H1 (cell line): ENCODE results near the gene CEMIP2. TPM values are rescaled to one million over a fixed set of nuclear protein-coding genes. Genes with fewer than 3 reads are reported as not detected.

Experiments
- CTCF ChIA-PET: fragments of 300-600 bp; sonication (Branson Sonifier 250); formaldehyde crosslinking; loops from one replicate; lab custom pipeline; 2021; ENCODE audit not compliant: partially characterized antibody; lab: Charles Lee
- POLR2A ChIA-PET: fragments of 300-600 bp; sonication (Branson Sonifier 250); formaldehyde crosslinking; loops from one replicate; lab custom pipeline; 2021; ENCODE audit warnings: inconsistent platforms; ENCODE audit not compliant: partially characterized antibody; lab: Charles Lee
- DNase-seq, 2 experiments: peaks; one replicate each; pipeline versions ENCODE4 v3.0.0 to v3.0.0-alpha.2; 2010 to 2022; ENCODE audit warnings: low spot score in 2 of 2, low read depth in 1 of 2, mixed read lengths in 1 of 2
- FAIRE-seq: peaks from 2 replicates; lab custom pipeline; 2011; peaks lifted over from hg19 to GRCh38; lab: Jason Lieb, UNC
- H2AFZ ChIP-seq: 2 replicates; pipeline ENCODE4 v1.8.1; 2012; ENCODE audit warnings: low read length, inconsistent platforms
- H2AK5ac ChIP-seq: 2 replicates; pipeline ENCODE4 v1.6.1; 2013; ENCODE audit warnings: low read depth, low read length
- H2BK120ac ChIP-seq: replicated peaks from 2 replicates; pipeline ENCODE3; 2013; ENCODE audit warnings: low read depth, low read length, inconsistent platforms
- H2BK12ac ChIP-seq: 2 replicates; pipeline ENCODE4 v1.6.1; 2013; ENCODE audit warnings: low read depth, low read length
- H2BK15ac ChIP-seq: 2 replicates; pipeline ENCODE4 v1.6.1; 2013; ENCODE audit warnings: low read length
- H2BK20ac ChIP-seq: 2 replicates; pipeline ENCODE4 v1.6.1; 2013; ENCODE audit warnings: low read length
- H2BK5ac ChIP-seq: 2 replicates; pipeline ENCODE4 v1.6.1; 2013; ENCODE audit warnings: low read depth, low read length
- H3K14ac ChIP-seq: 2 replicates; pipeline ENCODE4 v1.6.1; 2013; ENCODE audit warnings: inconsistent platforms; ENCODE audit not compliant: insufficient read length
- H3K18ac ChIP-seq: 2 replicates; pipeline ENCODE4 v1.6.1; 2013; ENCODE audit warnings: low read length; ENCODE audit errors: extremely low read depth
- H3K23ac ChIP-seq: 2 replicates; pipeline ENCODE4 v1.6.1; 2013; ENCODE audit warnings: inconsistent platforms; ENCODE audit not compliant: insufficient read length
- H3K23me2 ChIP-seq: 2 replicates; pipeline ENCODE4 v1.6.1; 2013; ENCODE audit warnings: low read depth, low read length
- H3K27ac ChIP-seq: 2 replicates; pipeline ENCODE4 v1.6.1; 2011; ENCODE audit warnings: low read depth, low read length, inconsistent platforms
- H3K27me3 ChIP-seq, 4 experiments: replicated peaks in 1 of 4; 1 replicate in 1 of 4; 2 replicates in 3 of 4; pipeline versions ENCODE4 v1.6.1 to v1.8.1; 2011 to 2013; ENCODE audit warnings: low read length in 3 of 4, mild to moderate bottlenecking in 3 of 4, inconsistent platforms in 2 of 4, mixed read lengths in 2 of 4, moderate library complexity in 1 of 4; ENCODE audit not compliant: control insufficient read depth in 3 of 4, insufficient read depth in 3 of 4; ENCODE audit errors: extremely low read depth in 1 of 4
- H3K36me3 ChIP-seq, 4 experiments: 2 replicates each; pipeline versions ENCODE4 v1.6.1 to v1.8.1; 2011 to 2013; ENCODE audit warnings: mild to moderate bottlenecking in 4 of 4, low read length in 3 of 4, moderate library complexity in 2 of 4, control low read depth in 1 of 4, inconsistent platforms in 1 of 4; ENCODE audit not compliant: insufficient read depth in 4 of 4, control insufficient read depth in 2 of 4
- H3K4ac ChIP-seq: replicated peaks from 2 replicates; pipeline ENCODE3; 2013; ENCODE audit warnings: low read length, low read depth, mixed read lengths, inconsistent platforms; ENCODE audit not compliant: insufficient read length
- H3K4me1 ChIP-seq, 4 experiments: replicated peaks in 1 of 4; 1 replicate in 1 of 4; 2 replicates in 3 of 4; pipeline versions ENCODE4 v1.6.1 to v1.8.1; 2011 to 2013; ENCODE audit warnings: low read length in 3 of 4, inconsistent platforms in 2 of 4, mixed read lengths in 1 of 4; ENCODE audit not compliant: insufficient read depth in 4 of 4, control insufficient read depth in 3 of 4
- H3K4me2 ChIP-seq, 2 experiments: 2 replicates each; pipeline versions ENCODE4 v1.6.1 to v1.8.1; 2011 to 2013; ENCODE audit warnings: low read depth in 2 of 2, low read length in 2 of 2, control low read depth in 1 of 2, inconsistent platforms in 1 of 2, mild to moderate bottlenecking in 1 of 2; ENCODE audit not compliant: insufficient read depth in 1 of 2
- H3K4me3 ChIP-seq, 4 experiments: fragments of 200-600, 300-600 bp in 1 of 4; sonication (generic), shearing (Covaris generic), sonication (Bioruptor Twin) in 1 of 4; 2 replicates each; pipeline versions ENCODE4 v1.5.1 to v1.8.1; 2011 to 2016; ENCODE audit warnings: low read length in 4 of 4, low read depth in 3 of 4, control low read depth in 2 of 4, inconsistent platforms in 2 of 4, mild to moderate bottlenecking in 2 of 4, mixed read lengths in 1 of 4, moderate library complexity in 1 of 4; ENCODE audit not compliant: insufficient read depth in 2 of 4; ENCODE audit errors: extremely low read depth in 1 of 4
- H3K56ac ChIP-seq: replicated peaks from 2 replicates; pipeline ENCODE3; 2013; ENCODE audit warnings: low read depth, mild to moderate bottlenecking, mixed read lengths, low read length, inconsistent platforms; ENCODE audit not compliant: insufficient read length
- H3K79me1 ChIP-seq: 2 replicates; pipeline ENCODE4 v1.6.1; 2013; ENCODE audit warnings: low read depth, low read length, control low read depth
- H3K79me2 ChIP-seq, 2 experiments: 2 replicates each; pipeline versions ENCODE4 v1.6.1 to v1.8.1; 2012 to 2013; ENCODE audit warnings: low read length in 2 of 2, mild to moderate bottlenecking in 2 of 2, inconsistent platforms in 1 of 2; ENCODE audit not compliant: insufficient read depth in 2 of 2, control insufficient read depth in 1 of 2
- H3K9ac ChIP-seq, 4 experiments: replicated peaks in 1 of 4; 1 replicate in 1 of 4; 2 replicates in 3 of 4; pipeline versions ENCODE4 v1.6.1 to v1.8.1; 2011 to 2013; ENCODE audit warnings: low read depth in 3 of 4, low read length in 3 of 4, control low read depth in 2 of 4, mild to moderate bottlenecking in 2 of 4, moderate library complexity in 2 of 4, inconsistent platforms in 1 of 4; ENCODE audit errors: extremely low read depth in 1 of 4
- H3K9me3 ChIP-seq, 2 experiments: 2 replicates each; pipeline versions ENCODE4 v1.6.1 to v1.8.1; 2012 to 2013; ENCODE audit warnings: mild to moderate bottlenecking in 2 of 2, moderate library complexity in 2 of 2, control low read depth in 1 of 2, inconsistent platforms in 1 of 2, low read depth in 1 of 2, low read length in 1 of 2, mixed read lengths in 1 of 2; ENCODE audit not compliant: insufficient read depth in 2 of 2
- H4K20me1 ChIP-seq, 2 experiments: replicated peaks in 1 of 2; 2 replicates each; pipeline versions ENCODE3 to v1.8.1; 2011 to 2013; ENCODE audit warnings: inconsistent platforms in 2 of 2, low read length in 2 of 2, mild to moderate bottlenecking in 1 of 2; ENCODE audit not compliant: insufficient read depth in 2 of 2, control insufficient read depth in 1 of 2
- H4K5ac ChIP-seq: 2 replicates; pipeline ENCODE4 v1.6.1; 2013; ENCODE audit warnings: low read length, low read depth, mixed read lengths, inconsistent platforms; ENCODE audit not compliant: insufficient read length
- H4K8ac ChIP-seq: 2 replicates; pipeline ENCODE4 v1.8.0; 2013; ENCODE audit warnings: mild to moderate bottlenecking, moderate library complexity, low read length, inconsistent platforms; ENCODE audit not compliant: insufficient read depth; ENCODE audit errors: extremely low read depth
- H4K91ac ChIP-seq: replicated peaks from 2 replicates; pipeline ENCODE3; 2013; ENCODE audit warnings: low read length, mixed read lengths, inconsistent platforms; ENCODE audit not compliant: insufficient read length
- KDM1A ChIP-seq: fragments of 200-600, 300-600 bp; sonication (generic); IDR thresholded peaks from 2 replicates; pipeline ENCODE4 v1.7.1; 2016; ENCODE audit warnings: mild to moderate bottlenecking, low read length, borderline replicate concordance
- SAP30 ChIP-seq: fragments of 300-600 bp; sonication (generic); IDR thresholded peaks from 2 replicates; pipeline ENCODE4 v1.7.1; 2012; ENCODE audit warnings: low read length, moderate library complexity, mild to moderate bottlenecking, inconsistent platforms; ENCODE audit not compliant: insufficient read depth, insufficient replicate concordance
- WGBS, 2 experiments: shearing (Covaris generic) in 1 of 2; methylation state at CpG; one replicate each; pipeline versions ENCODE4 v1.1.6 to v1.1.7; 2013 to 2015; ENCODE audit warnings: low lambda C conversion rate in 2 of 2, mixed read lengths in 2 of 2, inconsistent platforms in 1 of 2, low coverage in 1 of 2, missing lambda C conversion rate in 1 of 2; ENCODE audit not compliant: insufficient replicate concordance in 2 of 2, insufficient coverage in 1 of 2, insufficient read length in 1 of 2; ENCODE audit errors: extremely low coverage in 1 of 2, missing lambda C conversion rate in 1 of 2; 5-methylcytosine and 5-hydroxymethylcytosine counted together
- polyA plus RNA-seq, 7 experiments: library from polyadenylated mRNA; depleted of rRNA in 3 of 7; stranded (reverse) in 5 of 7; unstranded in 2 of 7; fragments of >200 nt in 5 of 7; fragments of 200-250 nt in 2 of 7; gene quantifications; 1 replicate in 5 of 7; 2 replicates in 1 of 7; 4 replicates in 1 of 7; pipeline versions ENCODE4 v1.2.1 to v1.2.3, GENCODE V29; 2011 to 2013; ENCODE audit warnings: missing spikeins in 2 of 7, mixed read lengths in 2 of 7
- total RNA-seq: library from RNA; stranded (reverse); fragmentation: NEBNext Ultra II Directional; extraction: Animal tissue kit (Norgen Biotek cat#: 25700); gene quantifications from 2 replicates; pipeline ENCODE4 v1.2.1, GENCODE V29; 2021

The CEMIP2 gene
- total and polyA plus RNA-seq, 2 of the 8 experiments (the other 6 are each of a cell fraction or from before 2014, with no cell fraction given): 25.2 to 52.1 TPM

- FAIRE-seq (no peak), DNase-seq (no peak)
- Histone ChIP-seq H2BK5ac (no peak overlapping the region), H3K4me2 (no peak overlapping the region), H3K56ac (no peak overlapping the region), H3K9ac (no peak overlapping the region), H2AK5ac (no peak overlapping the region), H3K27ac (no peak overlapping the region), H3K79me1 (no peaks in the 10 kb centered on the region), H3K4me1 (no peaks in the 10 kb centered on the region; a peak in 1 of 7 replicates), H4K8ac (no peak overlapping the region), H3K79me2 (no peaks in the 10 kb centered on the region), H2BK120ac (no peak overlapping the region), H2BK12ac (no peak overlapping the region), H4K20me1 (no peaks in the 10 kb centered on the region), H3K18ac (no peak overlapping the region), H3K27me3 (no peaks in the 10 kb centered on the region), H2BK15ac (no peak overlapping the region), H2AFZ (no peak overlapping the region), H3K9me3 (no peaks in the 10 kb centered on the region), H3K36me3 (no peaks in the 10 kb centered on the region), H4K5ac (no peak overlapping the region), H3K23ac (no peak overlapping the region), H3K4me3 (no peak overlapping the region), H2BK20ac (no peak overlapping the region), H3K23me2 (no peaks in the 10 kb centered on the region), H3K14ac (no peak overlapping the region), H3K4ac (no peak overlapping the region), H4K91ac (no peak overlapping the region)
- ChIA-PET CTCF (interaction anchor here (2.0 kb wide), 1 partner anchor 11 kb away, joined by 9 read pairs; no protein-coding TSS in a partner anchor), POLR2A (interaction anchor here (1.3 kb wide), 1 partner anchor 91 kb away, joined by 3 read pairs; no protein-coding TSS in a partner anchor)
- 91% methylated on average over 3 of the region's 3 CpGs; no CpG with 5 or more reads in 1 of the 2 experiments for WGBS, 2 experiments
- TF ChIP-seq SAP30 (no peak), KDM1A (peak; percentile 73; the same call in 1 of the 2 replicates)
Measured at GRCh38 chr9:71780953-71781352, 12.6 kb upstream of the CEMIP2 start.
